LNCaP clone FGC (cell line): ENCODE measurements around the gene PAQR9.

ENCODE experiments used
- DNase-seq: peaks from one replicate; pipeline ENCODE4 v3.0.0-alpha.2; 2011; ENCODE audit warnings: low read depth
- H3K4me3 ChIP-seq: 2 replicates; pipeline ENCODE4 v1.5.1; 2011; ENCODE audit warnings: mild to moderate bottlenecking, low read depth, low read length, control low read depth
- CTCF ChIP-seq: IDR thresholded peaks from 2 replicates; pipeline ENCODE4 v1.5.1; 2012; ENCODE audit warnings: mild to moderate bottlenecking; ENCODE audit not compliant: control insufficient read depth, insufficient read depth; ENCODE audit errors: extremely low read depth

The PAQR9 gene

GRCh38 chr3:142982038-142982773 lies 18.7 kb upstream of the PAQR9 start:
- TF ChIP-seq CTCF: no peak
- no peak overlapping the region for H3K4me3 ChIP-seq
- DNase-seq: no peak

GRCh38 chr3:142981108-142981507 lies 17.6 kb upstream of the PAQR9 start:
- H3K4me3 ChIP-seq: no peak overlapping the region
- no peak for DNase-seq
- TF ChIP-seq CTCF: no peak

- DNase-seq: no peak
- H3K4me3 ChIP-seq: no peak overlapping the region
- no peak for TF ChIP-seq CTCF
Observed at GRCh38 chr3:142977399-142977728, 13.9 kb upstream of the PAQR9 start.

GRCh38 chr3:142976621-142977398 lies 13.3 kb upstream of the PAQR9 start:
- DNase-seq: peak; percentile 64
- TF ChIP-seq CTCF: no peak
- no peak overlapping the region for H3K4me3 ChIP-seq

GRCh38 chr3:142975316-142975995 lies 12.0 kb upstream of the PAQR9 start:
- TF ChIP-seq CTCF: no peak
- no peak overlapping the region for H3K4me3 ChIP-seq
- DNase-seq: no peak

GRCh38 chr3:142973217-142974009 lies 9.9 kb upstream of the PAQR9 start:
- no peak overlapping the region for H3K4me3 ChIP-seq
- DNase-seq: peak; percentile 59
- TF ChIP-seq CTCF: no peak
